CD14-positive monocyte (primary cell): ENCODE data around the gene HACL1. TPM values are rescaled to one million over a fixed set of nuclear protein-coding genes. Genes with fewer than 3 reads are reported as not detected.

ENCODE experiments used
- DNase-seq, 3 donors: peaks; one replicate each; pipeline ENCODE4 v3.0.0-alpha.2; 2011 to 2022
- H2AFZ ChIP-seq: 2 replicates; pipeline ENCODE4 v1.6.0; 2012; ENCODE audit warnings: mild to moderate bottlenecking, low read depth, low read length, inconsistent platforms; ENCODE audit not compliant: insufficient read depth, poor library complexity, severe bottlenecking
- H3K27ac ChIP-seq, 2 donors: 1 replicate in 1 of 2; 2 replicates in 1 of 2; pipeline ENCODE4 v1.5.1; 2012 to 2013; ENCODE audit warnings: low read length in 2 of 2, control low read depth in 1 of 2, inconsistent platforms in 1 of 2, low read depth in 1 of 2, mild to moderate bottlenecking in 1 of 2
- H3K27me3 ChIP-seq, 2 donors: one replicate each; pipeline versions ENCODE4 v1.6.0 to v1.6.1; 2011 to 2013; ENCODE audit warnings: low read length in 2 of 2; ENCODE audit not compliant: control insufficient read depth in 2 of 2, insufficient read depth in 2 of 2
- H3K36me3 ChIP-seq, 2 donors: replicated peaks in 1 of 2; 1 replicate in 1 of 2; 2 replicates in 1 of 2; pipeline versions ENCODE4 v1.5.1 to v1.6.1; 2012 to 2013; ENCODE audit warnings: low read length in 2 of 2, control low read depth in 1 of 2, inconsistent platforms in 1 of 2, mild to moderate bottlenecking in 1 of 2; ENCODE audit not compliant: insufficient read depth in 2 of 2, control insufficient read depth in 1 of 2
- H3K4me1 ChIP-seq, 2 donors: 1 replicate in 1 of 2; 2 replicates in 1 of 2; pipeline versions ENCODE4 v1.5.1 to v1.6.1; 2012 to 2013; ENCODE audit warnings: low read length in 2 of 2, control low read depth in 1 of 2, inconsistent platforms in 1 of 2, mild to moderate bottlenecking in 1 of 2, moderate library complexity in 1 of 2; ENCODE audit not compliant: insufficient read depth in 2 of 2, control insufficient read depth in 1 of 2
- H3K4me2 ChIP-seq: replicated peaks from 2 replicates; pipeline ENCODE3; 2012; ENCODE audit warnings: low read length, moderate library complexity, mild to moderate bottlenecking; ENCODE audit not compliant: poor library complexity, severe bottlenecking; ENCODE audit errors: extremely low read depth
- H3K4me3 ChIP-seq, 3 experiments: fragments of 200-600 bp in 1 of 3; sonication (generic) in 1 of 3; replicated peaks in 1 of 3; 1 replicate in 2 of 3; 2 replicates in 1 of 3; pipeline ENCODE4 v1.5.1; 2011 to 2013; ENCODE audit warnings: low read length in 3 of 3, mild to moderate bottlenecking in 3 of 3, control low read depth in 2 of 3, low read depth in 2 of 3, inconsistent platforms in 1 of 3, moderate library complexity in 1 of 3
- H3K79me2 ChIP-seq: 2 replicates; pipeline ENCODE4 v1.6.0; 2012; ENCODE audit warnings: mild to moderate bottlenecking, control low read depth, inconsistent platforms, low read length, moderate library complexity; ENCODE audit not compliant: insufficient read depth
- H3K9ac ChIP-seq: 2 replicates; pipeline ENCODE4 v1.6.0; 2017; ENCODE audit warnings: low read length, mild to moderate bottlenecking; ENCODE audit not compliant: insufficient read depth, poor library complexity, severe bottlenecking
- H3K9me3 ChIP-seq, 2 donors: replicated peaks in 1 of 2; 1 replicate in 1 of 2; 2 replicates in 1 of 2; pipeline versions ENCODE4 v1.5.1 to v1.6.1; 2012 to 2013; ENCODE audit warnings: low read length in 2 of 2, control low read depth in 1 of 2; ENCODE audit not compliant: control insufficient read depth in 1 of 2, insufficient read depth in 1 of 2
- H4K20me1 ChIP-seq: 2 replicates; pipeline ENCODE4 v1.6.0; 2012; ENCODE audit warnings: mild to moderate bottlenecking, low read length, control low read depth, moderate library complexity; ENCODE audit not compliant: insufficient read depth
- H3K27ac Mint-ChIP-seq, 7 donors: one replicate each; pipeline ENCODE4 v1.8.0; 2020; ENCODE audit warnings: mild to moderate bottlenecking in 7 of 7, mixed read lengths in 7 of 7, moderate library complexity in 6 of 7, inconsistent platforms in 2 of 7
- H3K27me3 Mint-ChIP-seq, 3 donors: one replicate each; pipeline ENCODE4 v1.8.0; 2021 to 2022; ENCODE audit warnings: low read depth in 3 of 3, mild to moderate bottlenecking in 3 of 3, mixed read lengths in 3 of 3, moderate library complexity in 3 of 3, inconsistent platforms in 1 of 3
- H3K36me3 Mint-ChIP-seq, 2 donors: one replicate each; pipeline ENCODE4 v1.8.0; 2020; ENCODE audit warnings: mixed read lengths in 2 of 2, inconsistent platforms in 1 of 2, mild to moderate bottlenecking in 1 of 2
- H3K4me1 Mint-ChIP-seq: one replicate; pipeline ENCODE4 v1.8.0; 2020; ENCODE audit warnings: mild to moderate bottlenecking, mixed read lengths
- H3K4me3 Mint-ChIP-seq, 2 donors: one replicate each; pipeline ENCODE4 v1.8.0; 2020; ENCODE audit warnings: mild to moderate bottlenecking in 2 of 2, mixed read lengths in 2 of 2, moderate library complexity in 1 of 2
- H3K9me3 Mint-ChIP-seq, 7 donors: one replicate each; pipeline ENCODE4 v1.8.0; 2020 to 2022; ENCODE audit warnings: mixed read lengths in 7 of 7, mild to moderate bottlenecking in 6 of 7, moderate library complexity in 6 of 7, inconsistent platforms in 2 of 7
- WGBS: methylation state at CpG from one replicate; pipeline ENCODE4 v1.1.5; 2013; ENCODE audit warnings: missing lambda C conversion rate; ENCODE audit not compliant: insufficient coverage; 5-methylcytosine and 5-hydroxymethylcytosine counted together
- intact Hi-C, 2 donors: fragments of 100-400 bp; cut with micrococcal nuclease; formaldehyde crosslinking; loops; one replicate each; pipeline versions ENCODE4 v1.15.0 to v1.15.1; 2023
- polyA plus RNA-seq, 3 donors: library from polyadenylated mRNA; depleted of rRNA in 1 of 3; unstranded in 2 of 3; stranded (reverse) in 1 of 3; fragments of 300-500 nt in 2 of 3; fragments of >200 nt in 1 of 3; fragmentation: Illumina TruSeq in 2 of 3; gene quantifications; 1 replicate in 2 of 3; 2 replicates in 1 of 3; pipeline ENCODE4 v1.2.3, GENCODE V29; 2012 to 2021
- TF ChIP-seq, protein P1 (sequence below): fragments of 200-600 bp; IDR thresholded peaks from one replicate; pipeline ENCODE4 v1.8.0; 2022; ENCODE audit warnings: antibody characterized with exemption, mild to moderate bottlenecking

Gene HACL1
- polyA plus RNA-seq, 3 donors = 12.3 to 27.2 (median 22.3) TPM

DNA sequence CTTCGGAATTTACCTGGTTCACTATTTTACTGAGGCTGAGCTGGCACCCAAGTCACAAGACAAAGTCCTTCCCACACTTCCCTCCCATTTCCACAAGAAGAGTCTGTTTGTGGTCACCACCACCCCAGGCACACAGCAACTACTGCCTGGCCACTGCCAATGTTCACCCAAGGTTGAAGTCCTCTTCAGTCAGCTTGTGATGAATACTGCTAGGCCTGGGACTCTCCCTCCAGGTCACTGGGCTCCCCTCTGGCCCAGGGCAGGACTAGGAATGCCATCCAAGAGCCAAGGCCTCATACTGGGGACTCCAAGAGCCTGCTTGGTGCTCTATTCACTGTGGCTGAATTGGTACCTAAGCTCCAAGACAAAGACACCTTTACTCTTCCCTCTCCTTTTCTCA lies 49.5 kb downstream of the HACL1 start:
- Histone ChIP-seq H4K20me1 (no peaks in the 10 kb centered on the region), H3K79me2 (no peaks in the 10 kb centered on the region), H3K4me2 (no peak overlapping the region), H3K4me3 (no peak overlapping the region), H3K27me3 (no peaks in the 10 kb centered on the region), H3K27ac (no peak overlapping the region), H3K36me3 (no peaks in the 10 kb centered on the region), H3K9ac (no peak overlapping the region), H3K4me1 (peaks cover 20 to 23% of the 10 kb centered on the region in 2 donors), H2AFZ (no peak overlapping the region), H3K9me3 (peaks cover under 1 to 5% of the 10 kb centered on the region in 2 donors)
- TF ChIP-seq, protein P1, sequence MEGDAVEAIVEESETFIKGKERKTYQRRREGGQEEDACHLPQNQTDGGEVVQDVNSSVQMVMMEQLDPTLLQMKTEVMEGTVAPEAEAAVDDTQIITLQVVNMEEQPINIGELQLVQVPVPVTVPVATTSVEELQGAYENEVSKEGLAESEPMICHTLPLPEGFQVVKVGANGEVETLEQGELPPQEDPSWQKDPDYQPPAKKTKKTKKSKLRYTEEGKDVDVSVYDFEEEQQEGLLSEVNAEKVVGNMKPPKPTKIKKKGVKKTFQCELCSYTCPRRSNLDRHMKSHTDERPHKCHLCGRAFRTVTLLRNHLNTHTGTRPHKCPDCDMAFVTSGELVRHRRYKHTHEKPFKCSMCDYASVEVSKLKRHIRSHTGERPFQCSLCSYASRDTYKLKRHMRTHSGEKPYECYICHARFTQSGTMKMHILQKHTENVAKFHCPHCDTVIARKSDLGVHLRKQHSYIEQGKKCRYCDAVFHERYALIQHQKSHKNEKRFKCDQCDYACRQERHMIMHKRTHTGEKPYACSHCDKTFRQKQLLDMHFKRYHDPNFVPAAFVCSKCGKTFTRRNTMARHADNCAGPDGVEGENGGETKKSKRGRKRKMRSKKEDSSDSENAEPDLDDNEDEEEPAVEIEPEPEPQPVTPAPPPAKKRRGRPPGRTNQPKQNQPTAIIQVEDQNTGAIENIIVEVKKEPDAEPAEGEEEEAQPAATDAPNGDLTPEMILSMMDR = no peak
- Mint-ChIP-seq H3K4me1 (peaks cover 20% of the 10 kb centered on the region), H3K4me3 (no peak overlapping the region), H3K27ac (peak overlapping the region in 3 of 7 donors; percentile 4 to 69 (median 36)), H3K9me3 (peaks cover under 1 to 12% (median 3%) of the 10 kb centered on the region in 7 donors), H3K36me3 (peaks cover 4 to 12% of the 10 kb centered on the region in 2 donors), H3K27me3 (peaks cover 0 to 2% (median 0%) of the 10 kb centered on the region in 3 donors)
- intact Hi-C loops = loop anchor here in 1 of 2 donors (10.0 kb wide), 3 partner anchors 107 to 347 kb away; partner anchors contain the start of gene CAPN7
- 100% methylated on average over 1 of the region's 1 CpG for WGBS
- no peak for DNase-seq

DNA sequence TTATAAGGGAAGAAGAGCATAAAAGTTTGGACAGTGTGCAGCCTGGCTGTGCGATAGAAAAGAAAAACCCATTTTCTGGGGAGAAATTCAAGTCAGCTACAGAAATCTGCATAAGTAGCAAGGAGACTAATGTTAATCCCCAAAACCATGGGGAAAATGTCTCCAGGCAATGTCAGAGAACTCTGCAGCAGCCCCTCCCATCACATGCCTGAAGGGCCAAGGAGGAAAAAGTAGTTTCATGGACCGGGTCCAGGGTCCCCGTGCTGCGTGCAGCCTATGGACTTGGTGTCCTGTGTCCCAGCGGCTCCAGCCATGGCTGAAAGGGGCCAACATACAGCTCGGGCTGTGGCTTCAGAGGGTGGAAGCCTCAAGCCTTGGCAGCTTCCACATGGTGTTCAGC lies 51.5 kb downstream of the HACL1 start:
- peaks cover 3 to 9% of the 10 kb centered on the region in 2 donors for H3K36me3 Mint-ChIP-seq
- H3K9me3 ChIP-seq = peaks cover 5 to 6% of the 10 kb centered on the region in 2 donors
- peaks cover 2 to 3% of the 10 kb centered on the region in 2 donors for H3K4me1 ChIP-seq
- no peak overlapping the region for H3K4me3 Mint-ChIP-seq
- H3K36me3 ChIP-seq = no peaks in the 10 kb centered on the region
- H3K27ac Mint-ChIP-seq = no peak overlapping the region
- no peaks in the 10 kb centered on the region for H3K79me2 ChIP-seq
- peaks cover 0 to 3% (median 0%) of the 10 kb centered on the region in 3 donors for H3K27me3 Mint-ChIP-seq
- intact Hi-C loops = loop anchor here in 1 of 2 donors (10.0 kb wide), 3 partner anchors 105 to 345 kb away; partner anchors contain the start of gene CAPN7
- H3K4me1 Mint-ChIP-seq = peaks cover 2% of the 10 kb centered on the region
- WGBS = 83% methylated on average over 5 of the region's 6 CpGs
- peaks cover 4 to 23% (median 8%) of the 10 kb centered on the region in 7 donors for H3K9me3 Mint-ChIP-seq
- no peak for DNase-seq
- no peak overlapping the region for H3K9ac ChIP-seq
- H2AFZ ChIP-seq = no peak overlapping the region
- TF ChIP-seq, protein P1 = no peak
- no peak overlapping the region for H3K27ac ChIP-seq
- no peak overlapping the region for H3K4me3 ChIP-seq
- no peak overlapping the region for H3K4me2 ChIP-seq
- no peaks in the 10 kb centered on the region for H4K20me1 ChIP-seq
- H3K27me3 ChIP-seq = no peaks in the 10 kb centered on the region
